NCI-H2196 treated with DMSO at 0.1 percent for 48 hours (cell line): ENCODE data around the gene SCT.

Experiments
- DNase-seq: peaks from one replicate; lab custom pipeline; 2025; ENCODE audit not compliant: unreplicated experiment; lab: John Stamatoyannopoulos, UW

Gene SCT

GRCh38 chr11:623349-623869, 3.6 kb downstream of the SCT start:
- no peak for DNase-seq

DNA sequence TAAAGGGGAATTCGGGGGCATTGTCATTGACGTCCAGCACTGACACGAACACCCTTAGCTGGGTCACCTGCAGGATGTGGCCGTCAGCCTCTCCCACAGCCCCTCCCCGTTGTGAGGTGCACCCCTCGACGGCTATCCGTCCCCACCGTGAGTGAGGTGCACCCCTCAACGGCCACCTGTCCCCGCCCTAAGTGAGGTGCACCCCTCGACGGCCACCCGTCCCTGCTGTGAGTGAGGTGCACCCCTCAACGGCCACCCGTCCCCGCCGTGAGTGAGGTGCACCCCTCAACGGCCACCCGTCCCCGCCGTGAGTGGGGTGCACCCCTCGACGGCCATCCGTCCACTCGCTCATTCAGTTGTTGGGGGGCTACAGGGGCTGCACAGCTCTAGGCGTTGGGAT, 5.1 kb downstream of the SCT start:
- DNase-seq: no peak

GRCh38 chr11:620935-621814, 5.8 kb downstream of the SCT start:
- DNase-seq: no peak

GRCh38 chr11:620201-620600, 6.8 kb downstream of the SCT start:
- no peak for DNase-seq

DNA sequence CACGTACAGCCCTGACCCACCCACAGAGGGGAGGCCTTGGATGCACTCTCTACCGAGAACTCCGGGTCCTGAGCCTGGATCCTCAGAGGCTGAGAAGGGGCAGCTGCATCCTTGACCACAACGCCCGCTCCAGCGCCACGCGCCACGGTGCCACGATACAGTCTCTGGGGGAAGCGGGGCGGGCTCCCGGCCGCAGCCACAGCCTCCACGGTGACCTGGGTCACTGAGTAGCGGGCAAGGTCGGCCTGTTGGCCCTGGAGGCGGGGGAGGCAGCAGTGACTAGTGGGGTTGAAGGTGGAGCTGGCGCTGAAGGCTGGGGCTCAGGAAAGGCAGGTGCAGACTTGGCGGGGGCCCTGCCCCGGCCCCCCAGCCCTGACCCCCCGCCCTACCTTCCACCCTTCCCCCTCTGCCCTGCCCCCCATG, 7.3 kb downstream of the SCT start:
- DNase-seq: no peak

GRCh38 chr11:618856-619627, 7.9 kb downstream of the SCT start:
- DNase-seq: no peak

- no peak for DNase-seq
These were observed 8.9 kb downstream of the SCT start for GRCh38 chr11:617912-618682.

DNA sequence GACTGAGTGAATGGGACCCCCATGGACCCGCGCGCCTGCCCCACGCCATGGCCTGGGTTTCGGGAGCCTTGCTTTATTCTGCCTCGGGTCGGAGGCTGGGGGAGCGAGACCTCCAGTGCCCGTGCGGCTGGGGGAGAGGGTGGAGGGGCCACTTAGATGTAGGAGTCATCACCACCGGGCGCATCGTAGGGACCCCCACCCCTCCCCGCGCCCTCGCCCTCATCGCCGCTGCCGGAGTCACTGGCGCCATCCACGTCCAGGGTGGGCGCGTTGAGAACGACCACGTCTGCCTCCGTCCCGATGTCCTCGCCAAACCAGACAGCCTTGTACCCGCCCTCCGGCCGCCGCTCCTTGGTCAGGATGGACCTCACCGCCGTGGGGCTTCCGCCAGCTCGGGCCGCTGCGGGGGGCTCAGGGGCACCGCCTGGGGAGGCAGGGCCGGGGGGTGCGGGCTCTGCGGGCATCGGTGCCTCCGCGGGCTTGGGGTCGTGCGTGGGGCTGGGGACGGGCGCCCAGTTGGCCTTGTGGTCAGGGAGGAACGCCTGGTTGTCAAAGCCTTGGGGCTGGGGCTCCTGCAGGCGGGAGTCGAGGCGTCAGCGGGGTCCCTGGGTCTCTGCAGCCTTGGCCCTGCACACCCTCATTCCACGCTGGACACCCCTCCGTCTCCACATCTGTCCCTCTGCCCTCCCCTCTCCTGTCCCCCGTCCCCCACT, 9.6 kb downstream of the SCT start:
- DNase-seq: no peak

DNA sequence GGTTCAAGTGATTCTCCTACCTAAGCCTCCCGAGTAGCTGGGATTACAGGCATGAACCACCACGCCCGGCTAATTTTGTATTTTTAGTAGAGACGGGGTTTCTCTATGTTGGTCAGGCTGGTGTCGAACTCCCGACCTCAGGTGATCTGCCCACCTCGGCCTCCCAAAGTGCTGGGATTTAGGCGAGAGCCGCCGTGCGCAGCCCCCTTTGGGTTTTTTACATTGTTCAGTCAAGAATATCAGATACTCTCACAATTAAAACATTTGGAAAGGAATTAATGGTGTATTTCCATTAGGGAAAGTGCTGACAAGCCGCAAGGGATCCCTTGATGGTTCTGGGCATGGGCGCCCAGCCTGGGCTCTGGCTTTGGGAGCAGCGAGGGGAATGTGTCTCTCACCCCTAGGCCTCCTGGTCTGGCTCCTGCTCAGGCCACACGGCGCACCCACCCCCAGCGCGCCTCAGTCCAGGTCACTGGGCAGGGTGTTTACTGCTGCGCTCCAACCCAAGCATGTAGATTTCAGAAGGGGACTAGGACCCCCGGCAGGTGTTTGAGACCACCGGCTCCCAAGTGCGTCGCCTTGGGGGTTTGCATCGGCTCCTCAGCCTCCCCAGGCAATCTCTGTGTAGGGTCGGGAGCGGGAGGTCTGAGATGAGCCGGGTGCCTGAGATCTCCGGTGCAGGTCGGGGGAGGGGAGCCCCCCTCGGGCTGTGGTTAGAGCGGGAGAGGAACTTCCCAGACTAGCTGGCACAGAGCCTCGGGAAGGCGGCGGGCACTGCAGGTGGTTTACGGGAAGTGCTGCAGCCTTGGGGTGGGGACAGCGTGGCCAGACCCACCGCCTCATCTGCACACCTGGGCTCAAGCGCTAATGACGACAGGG, 10.4 kb downstream of the SCT start:
- no peak for DNase-seq

GRCh38 chr11:615504-616319, 11.3 kb downstream of the SCT start, which contains the start of gene IRF7:
Gene IRF7, minus strand, starts transcription at chr11:615950. Its CDS starts 586 bp downstream, at chr11:615364.
- DNase-seq: peak; percentile 88

DNA sequence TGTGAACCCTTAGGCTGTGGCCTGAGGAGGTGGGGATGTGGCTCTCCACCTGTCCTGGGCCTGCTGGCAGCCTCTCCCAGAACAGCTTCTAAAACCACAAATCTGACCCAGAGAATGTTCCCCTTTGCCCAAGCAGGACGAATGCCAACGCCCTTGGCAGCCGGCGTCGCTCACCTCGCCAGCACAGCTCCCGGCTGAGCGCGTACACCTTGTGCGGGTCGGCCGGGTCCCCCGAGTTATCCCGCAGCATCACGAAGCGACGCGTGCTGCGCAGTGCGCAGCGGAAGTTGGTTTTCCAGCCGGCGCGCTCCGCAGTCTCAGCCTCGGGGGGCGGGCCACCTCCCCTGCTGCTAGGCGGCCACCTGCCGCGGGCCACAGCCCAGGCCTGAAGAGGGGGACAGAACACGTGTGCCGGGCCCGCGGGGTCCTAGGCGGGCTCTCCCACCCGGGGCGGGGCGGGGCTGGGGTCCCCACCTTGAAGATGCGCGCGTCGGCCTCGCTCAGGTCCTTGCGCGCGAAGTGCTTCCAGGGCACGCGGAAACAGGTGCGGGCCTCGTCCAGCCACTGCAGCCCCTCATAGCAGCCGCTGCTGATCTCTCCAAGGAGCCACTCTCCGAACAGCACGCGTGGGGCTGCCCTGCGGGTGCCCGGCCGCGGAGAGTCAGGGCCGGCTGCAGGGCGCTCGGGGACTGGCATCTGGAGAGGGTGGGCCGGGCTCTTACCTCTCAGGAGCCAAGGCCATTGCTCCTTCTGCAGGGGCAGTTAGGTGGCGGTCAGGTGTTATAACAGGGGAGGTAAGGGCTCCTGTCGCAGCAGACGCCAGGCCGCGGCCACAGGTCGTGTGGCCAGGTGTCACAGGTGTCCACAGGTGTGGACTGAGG, 12.1 kb downstream of the SCT start:
- no peak for DNase-seq

GRCh38 chr11:614021-614622, 12.9 kb downstream of the SCT start:
- DNase-seq: no peak

GRCh38 chr11:613369-613968, 13.5 kb downstream of the SCT start:
- DNase-seq: peak; percentile 37

GRCh38 chr11:612961-613300, 14.1 kb downstream of the SCT start:
- no peak for DNase-seq

DNA sequence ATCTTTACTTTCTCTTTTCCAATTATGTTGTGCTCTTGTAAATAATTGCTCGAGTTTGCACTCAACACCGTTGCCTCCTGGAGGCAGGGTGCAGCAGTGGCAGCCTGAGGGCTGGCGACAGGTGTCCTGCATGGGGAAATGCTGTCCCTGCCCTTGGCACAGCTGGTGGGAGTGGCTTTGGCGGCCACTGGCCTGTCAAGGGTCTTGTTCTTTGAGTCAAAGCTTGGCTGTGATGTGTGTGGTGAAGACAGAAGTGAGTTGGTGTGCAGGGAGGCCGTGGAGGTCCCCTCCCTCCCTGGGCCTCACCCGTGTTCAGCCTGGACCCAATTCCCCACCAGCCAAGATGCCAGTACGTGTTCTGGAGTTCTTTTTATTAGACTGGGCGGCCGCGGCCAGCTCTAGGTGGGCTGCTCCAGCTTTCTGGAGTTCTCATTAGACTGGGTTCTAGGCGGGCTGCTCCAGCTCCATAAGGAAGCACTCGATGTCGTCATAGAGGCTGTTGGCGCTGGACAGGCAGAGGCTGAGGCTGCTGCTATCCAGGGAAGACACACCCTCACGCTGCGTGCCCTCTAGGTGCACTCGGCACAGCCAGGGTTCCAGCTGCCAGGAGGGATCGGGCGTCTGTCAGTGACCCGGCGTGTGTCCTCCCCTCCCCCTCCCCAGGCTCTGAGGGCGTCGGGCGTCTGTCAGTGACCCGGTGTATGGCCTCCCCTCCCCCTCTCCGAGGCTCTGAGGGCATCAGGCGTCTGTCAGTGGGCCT, 14.6 kb downstream of the SCT start:
- peak; percentile 27 for DNase-seq
